NCI-H1436 treated with DMSO at 0.1 percent for 48 hours (cell line): ENCODE results near the gene MYL9.

Experiments used
- DNase-seq: peaks from one replicate; lab custom pipeline; 2025; lab: John Stamatoyannopoulos, UW

The MYL9 gene

GRCh38 chr20:36582821-36583220, 41.5 kb downstream of the MYL9 start:
- DNase-seq = no peak

GRCh38 chr20:36584018-36584481, 42.7 kb downstream of the MYL9 start:
- no peak for DNase-seq

- peak; percentile 23 for DNase-seq
Observed at GRCh38 chr20:36585410-36586125, 44.2 kb downstream of the MYL9 start.

GRCh38 chr20:36587388-36588070, 46.2 kb downstream of the MYL9 start:
- no peak for DNase-seq

- DNase-seq = no peak
Observed at GRCh38 chr20:36591281-36591680, 50.0 kb downstream of the MYL9 start.

GRCh38 chr20:36591854-36592641, 50.7 kb downstream of the MYL9 start:
- no peak for DNase-seq

- DNase-seq = no peak
Observed at GRCh38 chr20:36593347-36593929, 52.1 kb downstream of the MYL9 start.

- DNase-seq = no peak
Observed at GRCh38 chr20:36599912-36600345, 58.6 kb downstream of the MYL9 start.
